Measurements from ENCODE around the gene MCC.

GRCh38 chr5:113296676-113297075, 191.6 kb downstream of the MCC start:
- TF ChIP-seq USF2 (IDR thresholded peaks at IDR 0.05; ENCODE audit: low read depth, low read length) (no peak), CTCF (conservative IDR thresholded peaks at IDR 0.05; ENCODE audit: low read depth, low read length) (no peak), POLR2A (IDR thresholded peaks at IDR 0.05; ENCODE audit: low read depth, low read length) (no peak), CEBPB (IDR thresholded peaks at IDR 0.05; ENCODE audit: low read depth, low read length) (no peak), BHLHE40 (IDR thresholded peaks at IDR 0.05; ENCODE audit: low read depth, low read length) (no peak), ELK1 (IDR thresholded peaks at IDR 0.05; ENCODE audit: borderline replicate concordance, low read depth, low read length) (no peak)
